C4-2B (cell line): ENCODE measurements around the gene SNX14.

Experiments
- CTCF ChIP-seq: fragments of 450-650 bp; conservative IDR thresholded peaks from 2 replicates; pipeline ENCODE4 v1.5.1; 2017; ENCODE audit warnings: mild to moderate bottlenecking
- ZFX ChIP-seq: fragments of 450-650 bp; IDR thresholded peaks from 2 replicates; pipeline ENCODE4 v1.6.1; 2017

GRCh38 chr6:85498596-85499258 is 94.9 kb downstream of the SNX14 start:
- TF ChIP-seq CTCF (no peak), ZFX (no peak)
